Measurements from ENCODE around the gene THAP4.
"Not testable (repeated sequence)": the region's sequence is repeated elsewhere in the genome, so short reads cannot be mapped to it uniquely, and the experiment has no call there.

The THAP4 gene

GRCh38 chr2:241571821-241572620 lies 64.9 kb downstream of the THAP4 start:
- no peak overlapping the region for H3K27ac ChIP-seq

DNA sequence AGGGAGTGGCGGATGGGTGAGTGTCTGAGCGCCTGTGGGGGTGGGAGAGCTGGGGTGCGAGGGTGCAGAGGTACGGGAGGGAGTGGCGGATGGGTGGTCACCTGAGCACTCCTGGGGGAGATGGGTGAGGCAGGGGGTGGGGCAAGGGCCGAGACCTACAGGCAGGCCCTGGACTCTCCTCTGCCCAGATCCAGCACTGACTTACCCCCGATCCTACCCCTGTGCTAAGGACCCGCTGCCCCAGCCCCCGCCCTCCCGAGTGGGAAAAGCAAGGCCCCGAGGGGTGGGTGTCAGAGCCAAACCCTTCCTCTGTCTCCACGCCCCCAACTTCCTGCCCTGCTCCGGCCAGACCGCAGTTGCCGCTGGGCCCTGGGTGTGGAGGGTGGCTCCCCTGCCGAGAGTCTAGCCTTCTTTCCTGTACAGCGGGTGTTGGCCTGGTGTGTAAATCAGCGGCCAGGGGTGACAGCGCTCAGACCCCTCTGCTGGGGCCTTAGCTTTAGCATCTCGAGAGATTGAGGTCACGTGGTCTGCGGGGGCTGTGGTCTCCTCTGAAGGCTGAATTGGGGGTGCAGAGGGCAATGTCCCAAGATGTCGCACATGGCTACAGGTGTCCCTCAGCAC lies 65.9 kb downstream of the THAP4 start:
- H3K27ac ChIP-seq = no peak overlapping the region
- H3K4me3 ChIP-seq = no peak overlapping the region

More at GRCh38 chr2:241571821-241572620, 64.9 kb downstream of the THAP4 start:
- no peak overlapping the region for H3K4me3 ChIP-seq

DNA sequence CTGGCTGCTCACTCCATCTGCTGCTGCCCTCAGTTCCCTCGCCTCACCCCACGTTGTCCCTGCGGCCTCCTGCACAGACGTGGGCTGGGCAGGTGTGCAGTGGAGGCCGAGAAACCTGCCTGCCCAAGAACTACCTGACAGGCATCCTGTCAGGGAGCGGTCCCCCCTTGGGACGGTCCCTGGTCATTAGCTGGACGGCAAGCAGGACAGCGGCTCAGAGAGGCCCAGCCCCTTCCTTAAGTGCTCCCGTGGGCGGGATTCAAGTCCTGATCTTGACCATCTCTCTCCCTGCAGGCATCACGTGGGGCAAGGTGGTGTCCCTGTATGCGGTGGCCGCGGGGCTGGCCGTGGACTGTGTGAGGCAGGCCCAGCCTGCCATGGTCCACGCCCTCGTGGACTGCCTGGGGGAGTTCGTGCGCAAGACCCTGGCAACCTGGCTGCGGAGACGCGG lies 67.1 kb downstream of the THAP4 start:
- Histone ChIP-seq H3K27ac (no peak overlapping the region), H3K4me3 (no peak overlapping the region)

DNA sequence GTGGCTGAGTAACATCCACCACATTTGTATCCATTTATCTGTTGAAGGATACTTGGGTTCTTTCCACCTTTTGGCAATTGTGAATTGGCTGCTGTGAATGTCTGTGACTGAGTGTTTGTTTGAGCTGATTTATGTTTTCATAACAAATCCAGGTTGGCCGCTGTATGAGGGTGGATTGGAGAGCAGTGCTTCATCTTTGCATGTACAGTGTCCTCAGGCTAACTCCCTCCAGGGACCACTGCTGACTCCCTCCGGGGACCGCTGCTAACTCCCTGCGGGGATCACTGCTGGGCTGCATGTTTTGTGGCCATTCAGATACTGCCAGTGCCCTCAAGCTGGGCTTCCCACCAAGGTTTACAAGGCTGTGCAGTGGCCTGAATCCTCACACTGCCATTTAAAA lies 68.2 kb downstream of the THAP4 start:
- no peak overlapping the region for H3K4me3 ChIP-seq
- no peak overlapping the region for H3K27ac ChIP-seq

GRCh38 chr2:241567776-241568175 lies 69.2 kb downstream of the THAP4 start:
- Histone ChIP-seq H3K4me3 (no peak overlapping the region), H3K27ac (no peak overlapping the region)

DNA sequence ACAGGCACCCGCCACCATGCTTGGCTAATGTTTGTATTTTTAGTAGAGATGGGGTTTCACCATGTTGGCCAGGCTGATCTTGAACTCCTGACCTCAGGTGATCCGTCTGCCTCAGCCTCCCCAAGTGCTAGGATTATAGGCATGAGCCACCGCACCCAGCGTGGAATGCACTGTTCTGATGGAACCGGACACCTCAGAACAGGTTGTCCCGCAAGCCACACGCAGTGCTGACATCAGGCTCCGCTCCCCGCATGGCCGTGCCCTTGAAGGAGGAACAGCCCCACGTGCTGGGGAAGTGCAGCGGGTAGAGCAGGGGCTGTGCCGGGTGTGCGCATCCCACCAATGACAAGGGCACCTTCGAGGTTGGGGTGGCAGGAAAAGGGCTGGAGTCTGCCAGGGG lies 69.7 kb downstream of the THAP4 start:
- not testable (repeated sequence) for H3K27ac ChIP-seq, H3K4me3 ChIP-seq

- no peak overlapping the region for H3K27ac ChIP-seq
- no peak overlapping the region for H3K4me3 ChIP-seq
These were observed 70.5 kb downstream of the THAP4 start for GRCh38 chr2:241566468-241566867.

- H3K4me3 ChIP-seq, H3K27ac ChIP-seq: not testable (repeated sequence)
These were observed 70.9 kb downstream of the THAP4 start for GRCh38 chr2:241566021-241566420.

GRCh38 chr2:241565411-241565810 lies 71.5 kb downstream of the THAP4 start:
- Histone ChIP-seq H3K27ac (peak overlapping the region in 4 of 21 experiments; percentile 7 to 55 (median 31)), H3K4me3 (no peak overlapping the region)

GRCh38 chr2:241564596-241565410 lies 72.2 kb downstream of the THAP4 start:
- peak overlapping the region in 7 of 21 experiments; percentile 7 to 55 (median 37) for H3K27ac ChIP-seq
- H3K4me3 ChIP-seq = no peak overlapping the region

DNA sequence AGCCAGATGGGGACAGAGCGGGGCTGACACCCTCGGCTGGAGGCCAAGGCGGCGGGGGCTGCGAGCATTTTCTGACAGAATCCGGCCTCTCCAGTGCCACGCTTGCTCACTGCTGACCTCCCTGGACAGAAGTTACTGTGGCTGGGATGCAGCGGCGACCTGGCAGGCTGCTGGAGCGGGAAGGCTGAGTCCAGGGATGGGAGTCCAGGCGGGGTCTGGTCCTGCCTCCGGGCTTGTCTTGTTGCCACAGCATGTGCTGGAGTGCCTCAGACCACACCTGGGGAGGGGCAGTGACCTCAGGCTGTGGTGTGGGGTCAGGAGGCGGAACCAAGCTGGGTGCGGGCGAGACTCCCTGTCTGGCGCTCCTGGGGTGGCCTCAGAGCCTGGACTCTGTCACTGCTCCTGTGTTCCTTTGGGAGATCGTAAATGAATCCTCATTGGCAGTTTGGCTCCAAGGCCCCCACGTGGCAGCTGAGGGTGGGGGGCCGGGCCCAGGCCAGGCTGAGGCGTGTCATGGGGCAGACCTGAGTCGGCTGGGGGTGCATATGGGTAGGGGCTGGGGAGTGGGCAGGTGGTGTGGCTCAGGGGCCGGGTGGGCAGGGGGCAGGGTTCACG lies 72.9 kb downstream of the THAP4 start:
- Histone ChIP-seq H3K4me3 (no peak overlapping the region), H3K27ac (peak overlapping the region in 6 of 21 experiments; percentile 31 to 94 (median 43))

GRCh38 chr2:241563571-241563980 lies 73.4 kb downstream of the THAP4 start:
- Histone ChIP-seq H3K4me3 (no peak overlapping the region), H3K27ac (peak overlapping the region in 5 of 21 experiments; percentile 31 to 94 (median 37))

DNA sequence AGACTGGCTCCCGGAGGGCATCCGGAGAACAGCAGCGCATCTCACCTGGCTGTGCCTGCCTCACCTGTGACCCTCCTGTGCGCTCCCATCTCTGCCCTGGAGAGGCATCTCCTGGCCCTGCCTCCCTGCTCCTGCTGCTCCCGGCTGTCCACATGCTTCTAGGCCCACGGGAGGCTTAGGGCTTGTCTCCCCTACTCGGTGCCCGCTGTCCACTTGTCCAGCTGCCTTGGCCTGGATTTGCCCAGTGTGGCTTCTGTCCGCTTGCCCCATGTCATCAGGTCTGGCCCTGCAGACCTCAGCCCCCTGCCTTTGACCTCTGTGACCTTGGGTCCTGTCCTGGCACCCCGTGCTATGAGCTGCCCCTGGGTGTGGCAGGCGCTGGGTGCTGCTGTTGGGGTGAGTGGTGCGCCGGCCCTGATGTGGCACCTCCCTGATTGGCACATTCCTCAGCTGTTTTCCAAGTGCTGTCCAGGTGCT lies 73.9 kb downstream of the THAP4 start:
- H3K27ac ChIP-seq = peak overlapping the region in 6 of 21 experiments; percentile 3 to 94 (median 38)

DNA sequence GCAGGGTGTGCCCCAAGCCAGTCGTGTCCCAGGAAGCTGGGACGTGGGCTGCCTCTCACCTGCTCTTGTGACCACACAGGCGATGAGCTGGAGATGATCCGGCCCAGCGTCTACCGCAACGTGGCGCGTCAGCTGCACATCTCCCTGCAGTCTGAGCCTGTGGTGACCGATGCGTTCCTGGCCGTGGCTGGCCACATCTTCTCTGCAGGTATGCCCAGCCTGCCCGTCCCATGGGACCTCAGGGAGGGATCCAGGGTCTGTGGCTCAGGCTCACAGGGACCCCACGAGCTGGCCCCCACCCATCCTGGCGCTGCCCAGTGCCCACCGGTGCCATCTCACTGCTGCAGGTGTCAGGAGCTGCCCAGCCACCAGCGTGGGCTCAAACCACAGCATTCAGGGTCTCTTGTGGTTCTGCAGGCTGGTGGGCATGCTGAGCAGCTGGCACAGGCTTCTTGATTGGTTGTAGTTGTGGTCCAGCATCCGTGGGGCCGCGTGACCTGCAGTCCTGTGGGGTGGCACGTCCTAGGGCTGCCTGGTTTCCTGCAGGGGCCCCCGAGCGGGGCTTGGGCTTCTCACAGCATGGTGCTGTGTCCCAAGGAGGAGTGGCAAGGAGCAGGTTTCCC lies 74.6 kb downstream of the THAP4 start:
- H3K27ac ChIP-seq = peak overlapping the region in 10 of 21 experiments; percentile 3 to 94 (median 40)

More for the DNA sequence above, 73.9 kb downstream of the THAP4 start:
- no peak overlapping the region for H3K4me3 ChIP-seq

GRCh38 chr2:241561832-241562231 lies 75.1 kb downstream of the THAP4 start:
- peak overlapping the region in 3 of 7 experiments; percentile 7 to 74 (median 9) for H3K4me3 ChIP-seq
- peak overlapping the region in 12 of 21 experiments; percentile 3 to 94 (median 54) for H3K27ac ChIP-seq

More for the DNA sequence above, 74.6 kb downstream of the THAP4 start:
- H3K4me3 ChIP-seq = peak overlapping the region in 2 of 7 experiments; percentile 7 to 9

DNA sequence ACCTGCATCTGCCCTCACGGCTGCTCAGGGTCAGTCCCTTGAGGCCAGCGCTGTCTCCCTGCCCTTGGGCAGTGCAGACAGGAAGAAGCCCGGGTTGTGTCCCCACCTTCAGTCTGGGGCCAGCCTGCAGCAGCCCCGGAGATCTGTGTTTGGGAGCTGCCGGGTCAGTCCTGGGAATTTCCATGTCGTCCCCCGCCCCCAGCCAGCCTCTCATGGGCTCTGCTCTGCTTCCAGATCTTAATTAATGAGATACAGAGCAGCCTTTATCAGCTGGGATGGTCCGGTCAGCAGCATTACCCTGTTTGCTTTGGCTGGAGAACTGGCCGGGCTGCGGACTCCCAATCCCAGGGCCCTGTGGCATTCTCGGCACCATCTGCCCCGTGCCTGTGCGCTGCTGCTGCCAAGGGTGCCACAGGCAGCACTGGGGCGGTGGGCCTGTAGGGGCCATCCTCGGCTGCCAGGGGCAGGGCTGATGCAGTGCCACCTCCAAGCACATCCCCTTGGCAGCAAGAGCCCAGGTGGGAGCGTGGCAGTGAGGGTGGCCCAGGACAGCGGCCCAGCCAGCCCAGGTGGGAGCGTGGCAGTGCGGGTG lies 76.0 kb downstream of the THAP4 start:
- peak overlapping the region in 5 of 7 experiments; percentile 50 to 74 (median 63) for H3K4me3 ChIP-seq
- peak overlapping the region in 13 of 21 experiments; percentile 12 to 94 (median 67) for H3K27ac ChIP-seq

DNA sequence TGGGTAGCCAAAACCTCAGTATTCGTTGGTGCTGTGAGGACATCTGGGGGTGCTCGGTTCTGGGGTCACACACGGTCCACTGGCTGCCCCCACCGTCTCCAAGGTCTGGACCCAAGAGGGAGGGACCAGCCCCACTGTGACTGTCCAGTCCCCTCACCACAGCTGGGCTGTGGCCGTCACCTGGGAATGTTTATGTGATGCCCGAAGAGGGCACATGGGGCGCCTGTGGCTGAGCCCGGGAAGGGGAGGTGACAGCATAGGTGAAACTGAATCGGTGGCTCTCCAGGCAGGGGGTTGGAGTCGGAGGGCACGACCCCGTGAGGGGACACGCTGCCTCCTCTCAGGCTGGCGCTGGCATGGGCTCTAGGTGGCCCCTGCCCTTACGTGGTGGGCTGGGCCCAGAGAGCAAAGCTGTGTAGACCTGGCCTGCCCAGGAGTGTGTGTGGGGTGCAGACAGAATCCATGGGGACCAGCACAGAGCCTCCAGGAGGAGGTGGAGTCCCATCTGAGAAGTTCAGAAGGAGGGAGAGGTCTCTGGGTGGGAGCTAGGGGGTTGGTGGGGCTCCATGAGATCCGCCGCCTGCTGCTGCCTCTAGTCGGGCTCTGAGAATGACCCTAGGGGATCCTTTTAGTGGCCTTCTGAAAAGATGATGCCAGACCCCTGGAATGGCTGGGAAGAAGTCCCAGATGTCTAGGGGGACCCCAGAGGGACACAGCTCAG lies 76.6 kb downstream of the THAP4 start:
- H3K27ac ChIP-seq = peak overlapping the region in 15 of 21 experiments; percentile 12 to 94 (median 82)
- peak overlapping the region; percentile 49 to 74 (median 61) for H3K4me3 ChIP-seq
